B cell (primary cell): ENCODE results near the gene CPT2. TPM values are rescaled to one million over a fixed set of nuclear protein-coding genes. Genes with fewer than 3 reads are reported as not detected.
A peak's percentile ranks its signal among the peaks of the same experiment; 100 is the strongest.

Source experiments
- ATAC-seq: fragments of 200-7000 bp; cut with Tn5 transposase; one replicate; pipeline ENCODE4 v1.10.0; 2021; ENCODE audit warnings: low read depth, mild to moderate bottlenecking, moderate number of reproducible peaks, moderate library complexity
- CTCF ChIA-PET: fragments of 350-600 bp; sonication (Branson Sonifier 250); formaldehyde crosslinking; loops from one replicate; lab custom pipeline; 2021; ENCODE audit warnings: antibody characterized with exemption, inconsistent platforms; lab: Charles Lee
- POLR2A ChIA-PET: fragments of 350-600 bp; sonication (Branson Sonifier 250); formaldehyde crosslinking; loops from one replicate; lab custom pipeline; 2021; ENCODE audit warnings: antibody characterized with exemption; lab: Charles Lee
- DNase-seq: peaks from one replicate; pipeline ENCODE4 v3.0.0; 2013
- H2AFZ ChIP-seq: 2 replicates; pipeline ENCODE4 v1.6.1; 2012; ENCODE audit warnings: mild to moderate bottlenecking, low read depth, low read length; ENCODE audit not compliant: insufficient read depth, poor library complexity, severe bottlenecking
- H3K27ac ChIP-seq, 2 donors: 1 replicate in 1 of 2; 2 replicates in 1 of 2; pipeline ENCODE4 v1.5.1; 2012 to 2013; ENCODE audit warnings: low read length in 2 of 2, mild to moderate bottlenecking in 2 of 2, moderate library complexity in 1 of 2
- H3K27me3 ChIP-seq, 4 experiments: fragments of 200-600 bp in 1 of 4; sonication (generic) in 1 of 4; replicated peaks in 1 of 4; 1 replicate in 2 of 4; 2 replicates in 2 of 4; pipeline versions ENCODE4 v1.6.1 to v1.7.0; 2013 to 2016; ENCODE audit warnings: low read length in 3 of 4, mild to moderate bottlenecking in 2 of 4, mixed read lengths in 1 of 4, moderate library complexity in 1 of 4; ENCODE audit not compliant: insufficient read depth in 4 of 4, control insufficient read depth in 3 of 4; ENCODE audit errors: control extremely low read depth in 1 of 4
- H3K36me3 ChIP-seq, 2 experiments: replicated peaks in 1 of 2; 1 replicate in 1 of 2; 2 replicates in 1 of 2; pipeline versions ENCODE4 v1.6.1 to v1.7.1; 2013; ENCODE audit warnings: low read length in 1 of 2; ENCODE audit not compliant: insufficient read depth in 2 of 2, control insufficient read depth in 1 of 2; ENCODE audit errors: control extremely low read depth in 1 of 2, extremely low read depth in 1 of 2
- H3K4me1 ChIP-seq, 2 donors: fragments of 200-600 bp in 1 of 2; sonication (generic) in 1 of 2; 1 replicate in 1 of 2; 2 replicates in 1 of 2; pipeline versions ENCODE4 v1.5.1 to v1.6.1; 2013 to 2017; ENCODE audit warnings: low read length in 2 of 2; ENCODE audit not compliant: control insufficient read depth in 2 of 2, insufficient read depth in 2 of 2
- H3K4me2 ChIP-seq: replicated peaks from 2 replicates; pipeline ENCODE3; 2012; ENCODE audit warnings: mild to moderate bottlenecking, low read depth, low read length; ENCODE audit not compliant: poor library complexity, severe bottlenecking
- H3K4me3 ChIP-seq, 5 experiments: fragments of 200-600 bp in 1 of 5; sonication (generic) in 1 of 5; 1 replicate in 3 of 5; 2 replicates in 2 of 5; pipeline versions ENCODE4 v1.5.1 to v1.7.0; 2011 to 2016; ENCODE audit warnings: low read length in 4 of 5, mild to moderate bottlenecking in 4 of 5, low read depth in 2 of 5, control low read depth in 1 of 5, moderate library complexity in 1 of 5; ENCODE audit not compliant: insufficient read depth in 1 of 5; ENCODE audit errors: control extremely low read depth in 1 of 5, extremely low read depth in 1 of 5
- H3K79me2 ChIP-seq: fragments of 200-600 bp; sonication (generic); one replicate; pipeline ENCODE4 v1.6.0; 2016; ENCODE audit warnings: low read length; ENCODE audit not compliant: control insufficient read depth, insufficient read depth
- H3K9ac ChIP-seq: fragments of 200-600 bp; sonication (generic); 2 replicates; pipeline ENCODE4 v1.6.1; 2017; ENCODE audit warnings: mild to moderate bottlenecking, low read length, moderate library complexity
- H3K9me3 ChIP-seq, 3 donors: one replicate each; pipeline versions ENCODE4 v1.6.1 to v1.7.1; 2013; ENCODE audit warnings: low read length in 2 of 3; ENCODE audit not compliant: control insufficient read depth in 2 of 3, insufficient read depth in 1 of 3; ENCODE audit errors: control extremely low read depth in 1 of 3
- H4K20me1 ChIP-seq: 2 replicates; pipeline ENCODE4 v1.6.0; 2012; ENCODE audit warnings: mild to moderate bottlenecking, low read length; ENCODE audit not compliant: insufficient read depth, control insufficient read depth, poor library complexity, severe bottlenecking
- H3K27ac Mint-ChIP-seq: one replicate; pipeline ENCODE4 v1.8.0; 2021; ENCODE audit warnings: mixed read lengths
- H3K27me3 Mint-ChIP-seq: one replicate; pipeline ENCODE4 v1.8.0; 2021; ENCODE audit warnings: mixed read lengths
- H3K4me1 Mint-ChIP-seq: one replicate; pipeline ENCODE4 v1.8.0; 2021; ENCODE audit warnings: mixed read lengths
- H3K4me3 Mint-ChIP-seq: one replicate; pipeline ENCODE4 v1.8.0; 2021; ENCODE audit warnings: mixed read lengths
- H3K9me3 Mint-ChIP-seq: one replicate; pipeline ENCODE4 v1.8.0; 2022; ENCODE audit warnings: mixed read lengths; ENCODE audit not compliant: insufficient read depth
- EZH2 ChIP-seq: IDR thresholded peaks from 2 replicates; pipeline ENCODE4 v1.6.1; 2012; ENCODE audit warnings: borderline replicate concordance, low read depth, mild to moderate bottlenecking, moderate library complexity, low read length; ENCODE audit not compliant: insufficient read depth, poor library complexity, severe bottlenecking
- WGBS: methylation state at CpG from one replicate; pipeline ENCODE4 v1.1.5; 2013; ENCODE audit warnings: missing lambda C conversion rate; ENCODE audit not compliant: insufficient coverage; 5-methylcytosine and 5-hydroxymethylcytosine counted together
- intact Hi-C: fragments of 100-400 bp; cut with micrococcal nuclease; formaldehyde crosslinking; loops from one replicate; pipeline ENCODE4 v1.10.0; 2022
- polyA plus RNA-seq: library from polyadenylated mRNA; depleted of rRNA; stranded (reverse); fragments of >200 nt; gene quantifications from 2 replicates; pipeline ENCODE4 v1.2.3, GENCODE V29; 2012
- total RNA-seq, 2 donors: library from RNA; stranded (reverse); fragments of 120-200 nt in 1 of 2; gene quantifications; 1 replicate in 1 of 2; 2 replicates in 1 of 2; pipeline versions ENCODE4 v1.2.3 to v1.2.4, GENCODE V29; 2013 to 2022
- TF ChIP-seq, protein P1 (sequence below): fragments of 200-600 bp; IDR thresholded peaks from one replicate; pipeline ENCODE4 v1.8.0; 2022; ENCODE audit warnings: antibody characterized with exemption, mild to moderate bottlenecking

The CPT2 gene
- total and polyA plus RNA-seq, 2 donors (not counting 1 experiment from before 2014, with no cell fraction given): 6.3 to 19.8 TPM

DNA sequence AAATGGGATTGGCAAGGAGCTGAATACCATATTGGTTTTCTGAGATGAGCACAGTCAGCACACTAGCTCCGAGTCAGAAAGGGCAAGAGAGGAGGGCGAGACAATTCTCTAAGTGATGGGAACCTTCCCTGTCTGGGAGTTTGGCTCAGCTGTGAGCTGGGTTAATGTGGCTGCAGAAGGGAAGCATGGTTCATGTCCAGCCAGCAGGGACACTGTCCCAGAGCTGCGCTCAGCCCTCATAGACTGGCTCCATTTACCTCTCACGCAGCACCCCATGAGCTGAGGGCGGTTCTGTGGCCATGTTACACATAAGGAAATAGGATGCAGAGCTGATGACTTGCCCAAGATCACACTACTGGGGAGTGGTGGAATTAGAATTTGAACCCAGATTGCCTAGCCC lies 15.7 kb upstream of the CPT2 start:
- intact Hi-C loops: loop anchor here (5.0 kb wide), 1 partner anchor 211 kb away; no protein-coding TSS in a partner anchor
- no peaks in the 10 kb centered on the region for H4K20me1 ChIP-seq
- no peak overlapping the region for H3K9ac ChIP-seq
- H2AFZ ChIP-seq: no peak overlapping the region
- H3K4me3 ChIP-seq: no peak overlapping the region
- WGBS: 100% methylated on average over 2 of the region's 5 CpGs
- H3K4me3 Mint-ChIP-seq: no peak overlapping the region
- ChIA-PET POLR2A (no interaction called here), CTCF (interaction anchor here (0.7 to 1.8 kb wide), 6 partner anchors 9 to 480 kb away, joined by 3 to 9 read pairs (median 4); no protein-coding TSS in a partner anchor)
- DNase-seq (no peak), ATAC-seq (no peak)
- H3K9me3 Mint-ChIP-seq: no peaks in the 10 kb centered on the region
- peaks cover 0 to 16% (median 2%) of the 10 kb centered on the region in 3 donors for H3K9me3 ChIP-seq
- H3K27ac Mint-ChIP-seq: no peak overlapping the region
- no peak overlapping the region for H3K4me2 ChIP-seq
- H3K4me1 ChIP-seq: peaks cover 0 to 6% of the 10 kb centered on the region in 2 donors
- H3K27me3 Mint-ChIP-seq: peaks cover 36% of the 10 kb centered on the region
- H3K27me3 ChIP-seq: peaks cover 0 to 25% (median 8%) of the 10 kb centered on the region in 4 experiments
- H3K27ac ChIP-seq: no peak overlapping the region
- H3K4me1 Mint-ChIP-seq: no peaks in the 10 kb centered on the region
- no peak for TF ChIP-seq EZH2
- TF ChIP-seq, protein P1, sequence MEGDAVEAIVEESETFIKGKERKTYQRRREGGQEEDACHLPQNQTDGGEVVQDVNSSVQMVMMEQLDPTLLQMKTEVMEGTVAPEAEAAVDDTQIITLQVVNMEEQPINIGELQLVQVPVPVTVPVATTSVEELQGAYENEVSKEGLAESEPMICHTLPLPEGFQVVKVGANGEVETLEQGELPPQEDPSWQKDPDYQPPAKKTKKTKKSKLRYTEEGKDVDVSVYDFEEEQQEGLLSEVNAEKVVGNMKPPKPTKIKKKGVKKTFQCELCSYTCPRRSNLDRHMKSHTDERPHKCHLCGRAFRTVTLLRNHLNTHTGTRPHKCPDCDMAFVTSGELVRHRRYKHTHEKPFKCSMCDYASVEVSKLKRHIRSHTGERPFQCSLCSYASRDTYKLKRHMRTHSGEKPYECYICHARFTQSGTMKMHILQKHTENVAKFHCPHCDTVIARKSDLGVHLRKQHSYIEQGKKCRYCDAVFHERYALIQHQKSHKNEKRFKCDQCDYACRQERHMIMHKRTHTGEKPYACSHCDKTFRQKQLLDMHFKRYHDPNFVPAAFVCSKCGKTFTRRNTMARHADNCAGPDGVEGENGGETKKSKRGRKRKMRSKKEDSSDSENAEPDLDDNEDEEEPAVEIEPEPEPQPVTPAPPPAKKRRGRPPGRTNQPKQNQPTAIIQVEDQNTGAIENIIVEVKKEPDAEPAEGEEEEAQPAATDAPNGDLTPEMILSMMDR: no peak
- H3K36me3 ChIP-seq: no peaks in the 10 kb centered on the region
- no peaks in the 10 kb centered on the region for H3K79me2 ChIP-seq

DNA sequence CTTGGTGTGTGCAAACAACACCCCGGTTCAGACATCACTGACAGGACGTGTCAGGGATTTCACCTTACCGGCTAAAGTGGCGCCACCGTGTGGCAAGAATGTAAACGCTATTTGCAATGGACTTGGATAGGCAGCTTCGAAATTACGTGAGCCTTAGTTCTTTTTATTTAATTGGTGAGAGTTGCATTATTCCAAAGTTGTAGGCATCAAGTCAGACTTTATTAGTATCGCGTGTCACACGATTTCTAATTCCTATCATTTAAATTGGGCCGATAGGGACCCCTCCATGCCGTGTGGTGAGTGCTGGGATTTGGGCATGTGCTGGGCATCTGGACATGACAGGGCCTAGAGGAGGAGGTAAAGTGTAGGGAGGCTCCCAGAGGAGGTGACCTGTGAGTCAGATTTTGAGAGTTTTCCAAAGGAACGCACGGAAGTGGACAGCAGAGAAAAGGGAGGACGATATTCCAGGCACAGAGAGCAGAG lies 14.5 kb upstream of the CPT2 start:
- WGBS: 28% methylated on average over 11 of the region's 16 CpGs
- intact Hi-C loops: loop anchor here (5.0 kb wide), 1 partner anchor 210 kb away; no protein-coding TSS in a partner anchor
- ChIA-PET CTCF (interaction anchor here (0.6 to 3.5 kb wide), 9 partner anchors 9 to 1284 kb away, joined by 3 to 27 read pairs (median 4); partner anchors contain the start of genes CPT2 and ECHDC2), POLR2A (no interaction called here)
- H3K79me2 ChIP-seq: no peaks in the 10 kb centered on the region
- no peak overlapping the region for H3K27ac ChIP-seq
- Mint-ChIP-seq H3K4me1 (no peaks in the 10 kb centered on the region), H3K4me3 (no peak overlapping the region), H3K9me3 (no peaks in the 10 kb centered on the region), H3K27ac (no peak overlapping the region), H3K27me3 (peaks cover 34% of the 10 kb centered on the region)
- H3K4me3 ChIP-seq: no peak overlapping the region
- DNase-seq (peak; percentile 82), ATAC-seq (peak; percentile 61)
- H4K20me1 ChIP-seq: no peaks in the 10 kb centered on the region
- H2AFZ ChIP-seq: peak overlapping the region; percentile 29
- no peaks in the 10 kb centered on the region for H3K36me3 ChIP-seq
- TF ChIP-seq, protein P1: peak; percentile 97
- no peak for TF ChIP-seq EZH2
- no peak overlapping the region for H3K4me2 ChIP-seq
- H3K27me3 ChIP-seq: peaks cover 0 to 25% (median 7%) of the 10 kb centered on the region in 4 experiments
- no peak overlapping the region for H3K9ac ChIP-seq
- H3K9me3 ChIP-seq: peaks cover 0 to 17% (median 2%) of the 10 kb centered on the region in 3 donors
- peaks cover 0 to 6% of the 10 kb centered on the region in 2 donors for H3K4me1 ChIP-seq
